Neural progenitor cell (in vitro differentiated cells): ENCODE data around the gene CELF5. TPM values are rescaled to one million over a fixed set of nuclear protein-coding genes. Genes with fewer than 3 reads are reported as not detected.

Experiments used
- DNase-seq: peaks from one replicate; pipeline ENCODE4 v3.0.0-alpha.2; 2016; ENCODE audit warnings: low spot score
- H2AFZ ChIP-seq: fragments of 200-600 bp; sonication (generic); replicated peaks from 2 replicates; pipeline ENCODE4 v1.6.1; 2016; ENCODE audit warnings: antibody characterized with exemption
- H3F3A ChIP-seq: fragments of 200-600 bp; sonication (generic); 2 replicates; pipeline ENCODE4 v1.6.1; 2016; ENCODE audit warnings: antibody characterized with exemption, low read depth
- H3K27ac ChIP-seq: fragments of 200-600 bp; sonication (generic); 2 replicates; pipeline ENCODE4 v1.5.1; 2016; ENCODE audit warnings: mild to moderate bottlenecking
- H3K27me3 ChIP-seq: fragments of 200-600 bp; sonication (generic); 2 replicates; pipeline ENCODE4 v1.6.1; 2016; ENCODE audit warnings: mild to moderate bottlenecking, moderate library complexity
- H3K36me3 ChIP-seq: fragments of 200-600 bp; sonication (generic); 2 replicates; pipeline ENCODE4 v1.5.1; 2016
- H3K4me1 ChIP-seq: fragments of 200-600 bp; sonication (generic); 2 replicates; pipeline ENCODE4 v1.6.1; 2016; ENCODE audit warnings: mixed run types
- H3K4me2 ChIP-seq: fragments of 200-600 bp; sonication (generic); 2 replicates; pipeline ENCODE4 v1.6.1; 2016
- H3K4me3 ChIP-seq: fragments of 200-600 bp; sonication (generic); 2 replicates; pipeline ENCODE4 v1.5.1; 2016
- H3K79me2 ChIP-seq: fragments of 200-600 bp; sonication (generic); 2 replicates; pipeline ENCODE4 v1.6.1; 2016; ENCODE audit warnings: low read depth
- H3K9ac ChIP-seq: fragments of 200-600 bp; sonication (generic); 2 replicates; pipeline ENCODE4 v1.6.1; 2016
- H3K9me3 ChIP-seq: fragments of 200-600 bp; sonication (generic); 2 replicates; pipeline ENCODE4 v1.5.1; 2016; ENCODE audit warnings: low read depth
- H4K20me1 ChIP-seq: fragments of 200-600 bp; sonication (generic); 2 replicates; pipeline ENCODE4 v1.6.1; 2016; ENCODE audit warnings: low read depth
- H3K27ac Mint-ChIP-seq: 3 replicates; pipeline ENCODE4 v1.8.0; 2021; ENCODE audit warnings: mixed read lengths
- H3K27me3 Mint-ChIP-seq: 2 replicates; pipeline ENCODE4 v1.8.0; 2022; ENCODE audit warnings: low read depth, mild to moderate bottlenecking, inconsistent platforms, moderate library complexity, mixed read lengths; ENCODE audit not compliant: insufficient read depth
- H3K36me3 Mint-ChIP-seq: 3 replicates; pipeline ENCODE4 v1.8.0; 2021; ENCODE audit warnings: mixed read lengths
- H3K4me1 Mint-ChIP-seq: 3 replicates; pipeline ENCODE4 v1.8.0; 2021; ENCODE audit warnings: mixed read lengths
- H3K4me3 Mint-ChIP-seq: 3 replicates; pipeline ENCODE4 v1.8.0; 2021; ENCODE audit warnings: mild to moderate bottlenecking, moderate library complexity, mixed read lengths
- H3K9me3 Mint-ChIP-seq: 3 replicates; pipeline ENCODE4 v1.8.0; 2020; ENCODE audit warnings: mixed read lengths
- CTCF ChIP-seq: fragments of 200-600 bp; sonication (generic); IDR thresholded peaks from 2 replicates; pipeline ENCODE4 v1.5.1; 2017; ENCODE audit warnings: antibody characterized with exemption, mild to moderate bottlenecking
- EZH2 ChIP-seq: fragments of 200-600 bp; sonication (generic); IDR thresholded peaks from 2 replicates; pipeline ENCODE4 v1.6.1; 2017; ENCODE audit warnings: antibody characterized with exemption, mild to moderate bottlenecking, moderate library complexity
- EZH2phosphoT487 ChIP-seq: fragments of 200-600 bp; sonication (generic); IDR thresholded peaks from 2 replicates; pipeline ENCODE4 v1.6.1; 2017; ENCODE audit warnings: antibody characterized with exemption
- total RNA-seq: library from RNA; depleted of rRNA; stranded (reverse); fragments of >200 nt; gene quantifications from 2 replicates; pipeline ENCODE4 v1.2.3, GENCODE V29; 2015; ENCODE audit warnings: low replicate concordance

Gene CELF5
- total RNA-seq, 1 donor from 2014 or later: 7.9 TPM

- Mint-ChIP-seq H3K4me3 (no peak overlapping the region), H3K4me1 (peaks cover 18% of the 10 kb centered on the region), H3K27me3 (peaks cover 2% of the 10 kb centered on the region), H3K36me3 (peaks cover 3% of the 10 kb centered on the region), H3K27ac (peak overlapping the region; percentile 79), H3K9me3 (no peaks in the 10 kb centered on the region)
- Histone ChIP-seq H3K27ac (no peak overlapping the region), H3K27me3 (no peaks in the 10 kb centered on the region), H3K4me3 (no peak overlapping the region), H3K9me3 (no peaks in the 10 kb centered on the region), H3K4me1 (peaks cover 8% of the 10 kb centered on the region), H3K4me2 (no peak overlapping the region), H4K20me1 (peaks cover 68% of the 10 kb centered on the region), H3K79me2 (peaks cover 4% of the 10 kb centered on the region), H3K9ac (no peak overlapping the region), H3K36me3 (no peaks in the 10 kb centered on the region), H3F3A (peaks cover 16% of the 10 kb centered on the region), H2AFZ (no peak overlapping the region)
- DNase-seq: no peak
- no peak for TF ChIP-seq CTCF
- TF ChIP-seq EZH2phosphoT487: no peak
- no peak for TF ChIP-seq EZH2
Observed at GRCh38 chr19:3229346-3229743, 4.9 kb downstream of the CELF5 start.

GRCh38 chr19:3229888-3230496, 5.5 kb downstream of the CELF5 start:
- Mint-ChIP-seq H3K27ac (no peak overlapping the region), H3K4me1 (peaks cover 18% of the 10 kb centered on the region), H3K4me3 (no peak overlapping the region), H3K36me3 (peaks cover 3% of the 10 kb centered on the region), H3K9me3 (no peaks in the 10 kb centered on the region), H3K27me3 (peaks cover 2% of the 10 kb centered on the region)
- Histone ChIP-seq H3K4me2 (no peak overlapping the region), H3K4me1 (peaks cover 8% of the 10 kb centered on the region), H3K79me2 (peaks cover 4% of the 10 kb centered on the region), H3F3A (peaks cover 16% of the 10 kb centered on the region), H3K36me3 (no peaks in the 10 kb centered on the region), H2AFZ (no peak overlapping the region), H3K27ac (no peak overlapping the region), H3K4me3 (no peak overlapping the region), H3K9ac (no peak overlapping the region), H3K9me3 (no peaks in the 10 kb centered on the region), H4K20me1 (peaks cover 70% of the 10 kb centered on the region), H3K27me3 (no peaks in the 10 kb centered on the region)
- TF ChIP-seq CTCF: no peak
- no peak for DNase-seq

GRCh38 chr19:3231288-3231687, 6.8 kb downstream of the CELF5 start:
- H3K9ac ChIP-seq: no peak overlapping the region
- no peak overlapping the region for H3K4me3 Mint-ChIP-seq
- H3F3A ChIP-seq: peaks cover 16% of the 10 kb centered on the region
- H3K4me3 ChIP-seq: no peak overlapping the region
- peaks cover 2% of the 10 kb centered on the region for H3K27me3 Mint-ChIP-seq
- no peaks in the 10 kb centered on the region for H3K36me3 ChIP-seq
- H3K79me2 ChIP-seq: no peaks in the 10 kb centered on the region
- DNase-seq: no peak
- peaks cover 3% of the 10 kb centered on the region for H3K36me3 Mint-ChIP-seq
- H3K4me1 ChIP-seq: peaks cover 8% of the 10 kb centered on the region
- H3K27me3 ChIP-seq: no peaks in the 10 kb centered on the region
- H3K27ac Mint-ChIP-seq: no peak overlapping the region
- H3K4me2 ChIP-seq: no peak overlapping the region
- TF ChIP-seq EZH2phosphoT487 (no peak), EZH2 (no peak), CTCF (no peak)
- H3K9me3 Mint-ChIP-seq: no peaks in the 10 kb centered on the region
- no peaks in the 10 kb centered on the region for H3K9me3 ChIP-seq
- peaks cover 16% of the 10 kb centered on the region for H3K4me1 Mint-ChIP-seq
- H3K27ac ChIP-seq: no peak overlapping the region
- peaks cover 62% of the 10 kb centered on the region for H4K20me1 ChIP-seq
- no peak overlapping the region for H2AFZ ChIP-seq
